GM19351 (cell line): ENCODE data around the gene PRTN3.
"Not testable (repeated sequence)": the region's sequence is repeated elsewhere in the genome, so short reads cannot be mapped to it uniquely, and the experiment has no call there.

Source experiments
- ATAC-seq: cut with Tn5 transposase; IDR thresholded peaks from one replicate; pipeline ENCODE4 v1.9.1; 2021; ENCODE audit warnings: mild to moderate bottlenecking, moderate library complexity; ENCODE audit not compliant: unreplicated experiment

PRTN3 gene

DNA sequence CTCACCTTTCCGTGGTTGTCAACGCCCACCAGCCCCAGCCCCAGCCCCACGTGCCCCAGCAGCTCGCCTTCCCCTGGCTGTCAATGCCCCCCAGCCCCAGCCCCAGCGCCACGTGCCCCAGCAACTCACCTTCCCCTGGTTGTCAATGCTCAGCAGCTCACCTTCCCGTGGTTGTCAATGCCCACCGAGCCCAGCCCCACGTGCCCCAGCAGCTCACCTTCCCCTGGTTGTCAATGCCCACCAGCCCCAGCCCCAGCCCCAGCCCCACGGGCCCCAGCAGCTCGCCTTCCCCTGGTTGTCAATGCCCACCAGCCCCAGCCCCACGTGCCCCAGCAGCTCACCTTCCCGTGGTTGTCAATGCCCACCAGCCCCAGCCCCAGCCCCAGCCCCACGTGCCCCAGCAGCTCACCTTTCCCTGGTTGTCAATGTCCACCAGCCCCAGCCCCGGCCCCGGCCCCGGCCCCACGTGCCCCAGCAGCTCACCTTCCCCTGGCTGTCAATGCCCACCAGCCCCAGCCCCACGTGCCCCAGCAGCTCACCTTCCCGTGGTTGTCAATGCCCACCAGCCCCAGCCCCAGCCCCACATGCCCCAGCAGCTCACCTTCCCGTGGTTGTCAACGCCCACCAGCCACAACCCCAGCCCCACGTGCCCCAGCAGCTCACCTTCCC lies 37.3 kb downstream of the PRTN3 start:
- not testable (repeated sequence) for ATAC-seq

- ATAC-seq = not testable (repeated sequence)
These were observed 38.2 kb downstream of the PRTN3 start for GRCh38 chr19:878751-879561.

DNA sequence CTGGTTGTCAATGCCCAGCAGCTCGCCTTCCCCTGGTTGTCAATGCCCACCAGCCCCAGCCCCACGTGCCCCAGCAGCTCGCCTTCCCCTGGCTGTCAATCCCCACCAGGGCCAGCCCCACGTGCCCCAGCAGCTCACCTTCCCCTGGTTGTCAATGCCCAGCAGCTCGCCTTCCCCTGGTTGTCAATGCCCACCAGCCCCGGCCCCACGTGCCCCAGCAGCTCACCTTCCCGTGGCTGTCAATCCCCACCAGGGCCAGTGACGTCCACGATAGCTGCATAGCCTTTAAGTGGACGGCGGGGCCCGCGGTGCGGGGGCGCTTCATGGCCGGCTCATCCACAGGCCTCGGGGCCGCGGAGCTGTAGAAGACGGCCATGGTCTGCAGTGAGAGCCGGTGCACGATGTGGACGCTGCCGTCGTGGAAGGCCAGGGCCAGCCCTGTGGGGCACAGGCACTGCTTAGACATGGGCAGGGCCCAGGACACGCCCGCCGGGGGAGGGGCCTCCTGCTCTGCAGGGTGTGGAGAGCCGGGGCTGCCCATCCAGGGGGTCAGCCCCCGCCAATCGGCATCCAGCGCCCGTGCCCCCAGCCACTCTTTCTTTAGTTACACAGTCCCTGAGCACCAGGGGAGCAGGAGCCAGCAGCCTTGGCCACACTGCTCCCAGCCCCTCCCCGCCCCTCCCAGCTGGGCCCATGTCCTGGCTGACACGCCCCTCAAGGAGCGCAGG lies 39.1 kb downstream of the PRTN3 start:
- no peak for ATAC-seq

DNA sequence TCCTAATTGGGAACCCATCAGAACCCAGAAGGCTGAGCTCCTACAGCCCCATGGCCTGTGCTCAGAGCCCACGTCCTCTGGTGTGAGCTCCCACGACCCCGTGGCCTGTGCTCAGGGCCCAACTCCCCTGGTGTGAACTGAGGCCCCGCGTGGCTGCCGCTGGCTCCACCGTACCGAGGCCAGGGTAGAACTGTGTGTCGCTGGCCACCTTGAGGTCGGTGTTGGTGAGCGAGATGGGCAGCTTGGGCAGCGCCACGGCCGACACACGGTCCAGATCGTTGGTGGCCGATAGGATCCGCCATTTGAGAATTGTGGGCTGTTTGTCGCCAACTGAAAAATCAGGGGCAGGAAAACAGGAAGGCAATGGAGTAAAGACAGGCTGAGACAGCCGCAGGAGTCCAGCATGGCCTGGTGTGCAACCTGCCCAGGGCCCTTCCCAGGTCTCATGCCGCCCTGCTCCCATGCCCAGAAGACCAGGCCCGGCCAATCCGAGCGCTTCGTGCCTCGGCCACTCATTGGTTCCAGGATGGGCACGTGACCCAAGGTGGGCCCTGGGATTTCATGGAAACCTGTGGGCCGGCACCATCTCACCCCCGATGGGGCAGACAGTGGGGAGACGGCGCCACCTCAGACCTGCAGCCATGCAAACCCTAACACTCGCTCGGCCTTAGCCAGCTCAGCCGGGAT lies 40.7 kb downstream of the PRTN3 start:
- no peak for ATAC-seq

DNA sequence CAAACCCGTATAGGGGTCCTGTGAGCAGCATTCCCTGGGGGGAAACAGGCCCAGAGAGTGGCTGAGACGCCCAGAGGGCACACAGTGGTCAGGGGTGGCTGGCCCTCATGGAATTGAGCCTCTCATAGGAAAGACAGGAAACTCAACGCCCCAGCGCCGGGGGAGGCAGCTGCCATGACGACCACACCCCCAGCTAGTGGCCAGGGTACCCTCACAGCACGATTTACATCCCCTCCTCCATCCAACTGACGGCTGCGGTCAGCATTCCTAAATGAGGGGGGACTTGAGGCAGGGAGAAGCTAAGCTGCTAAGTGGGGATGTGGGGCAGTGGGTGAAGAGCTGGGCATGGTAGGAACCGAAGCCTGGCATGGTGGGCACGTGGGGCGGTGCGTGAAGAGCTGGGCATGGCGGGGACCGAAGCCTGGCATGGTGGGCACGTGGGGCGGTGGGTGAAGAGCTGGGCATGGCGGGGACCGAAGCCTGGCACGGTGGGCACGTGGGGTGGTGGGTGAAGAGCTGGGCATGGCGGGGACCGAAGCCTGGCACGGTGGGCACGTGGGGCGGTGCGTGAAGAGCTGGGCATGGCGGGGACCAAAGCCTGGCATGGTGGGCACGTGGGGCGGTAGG lies 42.2 kb downstream of the PRTN3 start:
- ATAC-seq = no peak

DNA sequence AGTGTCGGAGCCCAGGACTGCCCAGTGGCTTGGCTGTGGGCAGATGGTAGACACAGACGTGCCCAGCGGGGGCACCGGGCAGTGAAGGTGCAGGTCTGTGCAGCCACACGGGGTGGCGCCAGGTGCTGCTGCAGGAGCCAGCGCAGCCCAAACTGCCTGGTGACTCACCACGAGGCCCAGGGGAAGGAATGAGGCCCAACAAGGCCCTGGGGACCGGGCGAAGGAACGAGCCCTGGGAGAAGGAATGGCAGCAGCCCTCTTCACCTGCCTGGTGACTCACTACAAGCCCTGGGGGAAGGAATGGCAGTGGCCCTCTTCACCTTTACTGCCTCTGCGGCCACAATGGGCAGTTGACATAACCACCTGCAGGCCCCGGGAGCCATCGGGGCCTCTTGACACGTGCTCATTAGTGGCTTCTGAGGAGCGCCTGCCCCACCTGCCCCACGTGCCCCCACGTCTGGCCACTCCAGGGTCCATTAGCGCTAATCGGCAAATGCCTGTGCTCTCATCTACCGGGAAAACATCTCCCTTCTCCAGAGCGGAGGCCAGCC lies 42.9 kb downstream of the PRTN3 start:
- ATAC-seq = no peak

- ATAC-seq = no peak
These were observed 43.8 kb downstream of the PRTN3 start for GRCh38 chr19:884420-885211.

DNA sequence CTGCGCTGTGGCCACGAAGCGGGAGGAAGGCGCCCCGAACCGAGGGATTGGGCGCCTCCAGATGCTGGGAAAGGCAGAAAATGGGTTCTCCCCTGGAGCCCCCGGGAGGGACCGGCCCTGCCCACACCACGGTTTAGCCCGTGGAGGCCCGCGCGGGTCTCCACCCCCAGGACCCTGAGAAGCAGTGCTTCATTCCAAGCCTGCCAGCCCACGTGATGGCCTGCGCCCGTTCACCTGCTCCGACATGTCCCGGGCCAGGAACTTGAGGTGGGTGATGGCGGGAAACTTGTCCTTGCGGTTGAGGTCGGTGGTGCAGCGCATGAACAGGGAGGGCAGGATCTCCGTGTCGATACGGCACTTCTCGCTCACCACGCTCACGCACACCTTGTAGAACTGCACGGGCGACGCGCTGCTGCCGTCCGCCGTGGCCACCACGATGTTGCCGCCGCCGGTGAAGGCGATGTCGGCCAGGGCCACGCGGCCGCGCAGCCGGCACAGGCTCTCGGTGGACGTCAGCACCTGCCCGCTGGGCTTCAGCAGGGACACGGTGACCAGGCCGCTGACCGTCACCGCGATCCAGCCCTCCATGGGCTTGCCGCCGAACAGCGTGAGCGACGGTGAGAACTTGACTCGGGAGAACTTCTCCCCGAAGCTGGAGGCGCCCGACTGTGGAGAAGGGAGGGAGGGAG lies 44.9 kb downstream of the PRTN3 start:
- no peak for ATAC-seq

GRCh38 chr19:887072-887471 lies 46.3 kb downstream of the PRTN3 start:
- ATAC-seq = no peak

GRCh38 chr19:887599-887998 lies 46.8 kb downstream of the PRTN3 start:
- no peak for ATAC-seq

GRCh38 chr19:888581-889385 lies 48.0 kb downstream of the PRTN3 start:
- ATAC-seq = no peak

DNA sequence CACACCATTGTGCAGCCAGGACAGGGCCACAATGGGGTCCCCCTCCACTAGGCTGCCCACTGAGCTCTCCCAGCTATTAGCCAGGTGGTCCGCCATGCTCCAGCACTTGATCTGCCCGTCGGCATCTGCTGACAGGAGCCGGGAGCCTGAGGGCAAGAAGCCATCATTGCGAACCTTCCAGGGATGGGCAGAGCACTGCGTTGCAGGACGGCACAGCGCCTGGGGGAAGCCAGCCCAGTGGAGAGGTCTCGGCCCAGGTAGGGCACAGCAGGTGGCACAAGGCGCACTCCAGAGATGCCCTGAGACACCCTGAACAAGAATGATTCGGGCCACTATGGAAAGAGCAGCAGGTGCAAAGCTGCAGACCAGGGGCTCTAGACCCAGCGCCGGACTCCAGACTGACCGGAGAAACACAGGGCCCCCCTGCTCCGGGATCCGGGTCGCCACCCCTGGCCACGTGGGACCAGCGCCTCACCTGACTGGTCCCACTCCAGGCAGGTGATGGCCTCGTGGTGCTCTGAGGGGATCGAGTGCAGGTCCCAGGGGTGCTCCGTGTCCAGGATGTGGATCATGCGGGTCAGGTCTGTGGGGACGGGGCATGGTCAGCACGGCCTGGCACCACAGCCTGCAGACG lies 49.0 kb downstream of the PRTN3 start:
- ATAC-seq = no peak

DNA sequence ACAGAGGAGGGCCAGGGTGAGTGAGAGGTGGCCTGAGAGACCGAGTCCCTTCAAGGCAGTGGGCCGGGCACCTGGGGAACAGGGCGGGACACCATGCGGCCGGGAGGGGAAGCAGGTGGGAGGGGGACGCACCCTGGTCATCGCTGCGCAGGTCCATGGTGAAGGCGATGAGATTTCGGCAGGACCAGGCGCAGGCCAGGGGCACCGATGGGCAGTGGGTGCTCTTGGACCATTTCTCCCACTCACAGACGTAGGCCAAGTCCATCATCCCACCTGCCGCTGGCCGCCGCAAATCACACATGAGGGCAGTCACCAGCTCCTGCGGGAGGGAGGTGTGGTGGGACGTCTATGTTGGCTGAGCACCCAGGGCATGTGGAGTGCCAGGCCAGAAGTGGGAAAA lies 50.0 kb downstream of the PRTN3 start:
- ATAC-seq = no peak

- ATAC-seq = not testable (repeated sequence)
These were observed 50.8 kb downstream of the PRTN3 start for GRCh38 chr19:891421-892200.

DNA sequence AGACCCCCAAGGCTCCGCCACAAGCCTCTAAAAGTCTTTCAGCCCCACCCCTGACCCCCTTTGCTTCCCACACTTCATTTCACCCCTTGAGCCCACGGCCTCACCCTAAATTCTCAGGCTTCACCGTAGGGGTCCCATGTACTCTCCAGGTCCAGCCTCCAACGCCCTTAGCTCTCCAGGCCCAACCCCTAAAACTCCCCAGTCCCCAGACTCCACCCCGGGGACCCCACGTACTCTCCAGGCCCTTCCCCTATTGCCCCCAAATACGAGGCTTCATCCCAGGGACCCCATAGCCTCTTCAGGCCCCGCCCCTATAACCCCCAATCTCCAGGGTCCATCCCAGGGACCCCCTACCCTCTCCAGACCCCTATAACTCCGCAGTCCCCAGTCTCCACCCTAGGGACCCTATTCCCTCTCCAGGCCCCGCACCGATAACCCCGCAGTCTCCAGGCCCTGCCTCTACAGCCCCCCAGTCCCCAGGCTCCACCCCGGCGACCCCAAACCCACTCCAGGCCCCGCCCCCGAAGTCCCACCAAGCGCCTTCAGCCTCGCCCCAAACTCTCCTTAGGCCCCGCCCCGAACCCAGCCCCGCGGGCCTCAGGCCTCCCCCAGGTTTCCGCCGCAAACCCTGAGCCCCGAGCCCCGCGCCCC lies 51.6 kb downstream of the PRTN3 start:
- ATAC-seq = no peak

GRCh38 chr19:892894-893689 lies 52.3 kb downstream of the PRTN3 start, which contains the start of the genes MED16 and RNU6-9:
Gene MED16, minus strand, starts transcription at chr19:893187. Its CDS starts 2,056 bp downstream, at chr19:891131.
Gene RNU6-9, plus strand, starts transcription at chr19:893484.
- peak; percentile 85 for ATAC-seq
